GM18498 (cell line): ENCODE measurements around the gene TMEM97.
A peak's percentile ranks its signal among the peaks of the same experiment; 100 is the strongest.
"Not testable (repeated sequence)": the region's sequence is repeated elsewhere in the genome, so short reads cannot be mapped to it uniquely, and the experiment has no call there.

Experiments
- ATAC-seq: cut with Tn5 transposase; IDR thresholded peaks from one replicate; pipeline ENCODE4 v1.9.1; 2021; ENCODE audit warnings: mild to moderate bottlenecking, moderate library complexity; ENCODE audit not compliant: unreplicated experiment

The TMEM97 gene

GRCh38 chr17:28335959-28336871, 17.2 kb downstream of the TMEM97 start:
- no peak for ATAC-seq

GRCh38 chr17:28338056-28338768, 19.2 kb downstream of the TMEM97 start:
- ATAC-seq = no peak

GRCh38 chr17:28338769-28339212, 19.8 kb downstream of the TMEM97 start:
- ATAC-seq = not testable (repeated sequence)

- ATAC-seq = no peak
These were observed 20.4 kb downstream of the TMEM97 start for GRCh38 chr17:28339431-28339830.

GRCh38 chr17:28340374-28340773, 21.4 kb downstream of the TMEM97 start:
- ATAC-seq = no peak

- no peak for ATAC-seq
These were observed 22.5 kb downstream of the TMEM97 start for GRCh38 chr17:28341516-28341915.

GRCh38 chr17:28342313-28342712, 23.3 kb downstream of the TMEM97 start:
- no peak for ATAC-seq

GRCh38 chr17:28343491-28343932, 24.5 kb downstream of the TMEM97 start:
- no peak for ATAC-seq

- ATAC-seq = no peak
These were observed 25.0 kb downstream of the TMEM97 start for GRCh38 chr17:28344011-28344410.

GRCh38 chr17:28344435-28344901, 25.5 kb downstream of the TMEM97 start:
- ATAC-seq = no peak

GRCh38 chr17:28345419-28346198, 26.6 kb downstream of the TMEM97 start:
- ATAC-seq = no peak

GRCh38 chr17:28346199-28346580, 27.2 kb downstream of the TMEM97 start:
- no peak for ATAC-seq

- no peak for ATAC-seq
These were observed 27.8 kb downstream of the TMEM97 start for GRCh38 chr17:28346746-28347246.

GRCh38 chr17:28347261-28347891, 28.4 kb downstream of the TMEM97 start:
- no peak for ATAC-seq

GRCh38 chr17:28348979-28349378, 30.0 kb downstream of the TMEM97 start:
- no peak for ATAC-seq

GRCh38 chr17:28350271-28350670, 31.3 kb downstream of the TMEM97 start:
- no peak for ATAC-seq

- peak; percentile 97 for ATAC-seq
These were observed 38.3 kb downstream of the TMEM97 start, which contains the start of gene POLDIP2 for GRCh38 chr17:28357061-28357900. TSS of gene POLDIP2 (minus strand) at chr17:28357527. CDS start at chr17:28357448, 79 bp downstream.

GRCh38 chr17:28357901-28358197, 38.8 kb downstream of the TMEM97 start:
- no peak for ATAC-seq

- no peak for ATAC-seq
These were observed 44.2 kb downstream of the TMEM97 start for GRCh38 chr17:28363186-28363585.
